Activated naive CD4-positive, alpha-beta T cell treated with anti-CD3 and anti-CD28 coated beads, Interleukin-2, amount 50 U/mL, for 72 hours (primary cell): ENCODE results near the gene NMD3. TPM values are rescaled to one million over a fixed set of nuclear protein-coding genes. Genes with fewer than 3 reads are reported as not detected.
"Not testable (repeated sequence)": the region's sequence is repeated elsewhere in the genome, so short reads cannot be mapped to it uniquely, and the experiment has no call there.

Source experiments
- ATAC-seq, 2 donors: fragments of 150-1000 bp; cut with Tn5 transposase; 2 replicates each; pipeline ENCODE4 v1.10.0; 2021; ENCODE audit warnings: mild to moderate bottlenecking in 2 of 2, moderate library complexity in 2 of 2
- DNase-seq, 2 donors: peaks; one replicate each; pipeline ENCODE4 v3.0.0; 2021 to 2022; ENCODE audit warnings: low spot score in 2 of 2
- H3K27ac Mint-ChIP-seq, 2 donors: one replicate each; pipeline ENCODE4 v1.8.0; 2022; ENCODE audit warnings: mild to moderate bottlenecking in 2 of 2, mixed read lengths in 2 of 2
- H3K36me3 Mint-ChIP-seq, 2 donors: one replicate each; pipeline ENCODE4 v1.8.0; 2022; ENCODE audit warnings: mixed read lengths in 2 of 2
- H3K9me3 Mint-ChIP-seq, 2 donors: one replicate each; pipeline ENCODE4 v1.8.0; 2022; ENCODE audit warnings: mixed read lengths in 2 of 2
- total RNA-seq, 2 donors: library from RNA; stranded (reverse); gene quantifications; one replicate each; pipeline ENCODE4 v1.2.3, GENCODE V29; 2022

NMD3 gene
- 10 to 100 TPM; 60.1 to 63.1 TPM for total RNA-seq

- Mint-ChIP-seq H3K27ac (peak within 1 kb of the TSS; percentile 92), H3K36me3 (peaks cover 7 to 28% of the 10 kb centered on the region in 2 donors), H3K9me3 (no peaks in the 10 kb centered on the region)
- ATAC-seq (peak; percentile 99), DNase-seq (peak; percentile 92)
Measured at GRCh38 chr3:161220850-161221753, at the start of gene NMD3. Gene NMD3 (plus strand): TSS chr3:161221311. CDS start chr3:161222014, 703 bp downstream.

- no peak for DNase-seq
Measured at GRCh38 chr3:161171639-161172552, 49.2 kb upstream of the NMD3 start.

GRCh38 chr3:161175506-161175905, 45.6 kb upstream of the NMD3 start:
- ATAC-seq (no peak), DNase-seq (no peak)
- Mint-ChIP-seq H3K36me3 (peaks cover 0 to 8% of the 10 kb centered on the region in 2 donors), H3K27ac (no peak overlapping the region), H3K9me3 (peaks cover 0 to 5% of the 10 kb centered on the region in 2 donors)

More at GRCh38 chr3:161171639-161172552, 49.2 kb upstream of the NMD3 start:
- Mint-ChIP-seq H3K36me3 (peaks cover 0 to 8% of the 10 kb centered on the region in 2 donors), H3K9me3 (peaks cover 0 to 5% of the 10 kb centered on the region in 2 donors), H3K27ac (no peak overlapping the region)
- ATAC-seq = no peak

GRCh38 chr3:161177991-161178390, 43.1 kb upstream of the NMD3 start:
- DNase-seq (no peak), ATAC-seq (no peak)
- Mint-ChIP-seq H3K9me3 (peaks cover 0 to 5% of the 10 kb centered on the region in 2 donors), H3K27ac (no peak overlapping the region), H3K36me3 (peaks cover 0 to 8% of the 10 kb centered on the region in 2 donors)

GRCh38 chr3:161181371-161181770, 39.7 kb upstream of the NMD3 start:
- H3K36me3 Mint-ChIP-seq, H3K27ac Mint-ChIP-seq, DNase-seq, H3K9me3 Mint-ChIP-seq, ATAC-seq: not testable (repeated sequence)

GRCh38 chr3:161187046-161187445, 34.1 kb upstream of the NMD3 start:
- ATAC-seq (no peak), DNase-seq (no peak)
- Mint-ChIP-seq H3K27ac (no peak overlapping the region), H3K36me3 (no peaks in the 10 kb centered on the region), H3K9me3 (no peaks in the 10 kb centered on the region)

GRCh38 chr3:161197855-161198850, 23.0 kb upstream of the NMD3 start:
- no peak for ATAC-seq
- H3K27ac Mint-ChIP-seq = no peak overlapping the region

GRCh38 chr3:161199926-161200325, 21.2 kb upstream of the NMD3 start:
- DNase-seq = no peak
- ATAC-seq = no peak
- peaks cover 4 to 7% of the 10 kb centered on the region in 2 donors for H3K36me3 Mint-ChIP-seq
- H3K27ac Mint-ChIP-seq = no peak overlapping the region
- peaks cover 4% of the 10 kb centered on the region in 2 donors for H3K9me3 Mint-ChIP-seq

More at GRCh38 chr3:161197855-161198850, 23.0 kb upstream of the NMD3 start:
- peaks cover 4 to 10% of the 10 kb centered on the region in 2 donors for H3K36me3 Mint-ChIP-seq
- no peak for DNase-seq
- peaks cover 4% of the 10 kb centered on the region in 2 donors for H3K9me3 Mint-ChIP-seq

- DNase-seq (no peak), ATAC-seq (no peak)
- Mint-ChIP-seq H3K36me3 (no peaks in the 10 kb centered on the region), H3K9me3 (no peaks in the 10 kb centered on the region), H3K27ac (no peak overlapping the region)
Measured at GRCh38 chr3:161203485-161204098, 17.5 kb upstream of the NMD3 start.

- ATAC-seq (no peak), DNase-seq (no peak)
- no peaks in the 10 kb centered on the region for H3K36me3 Mint-ChIP-seq
- no peaks in the 10 kb centered on the region for H3K9me3 Mint-ChIP-seq
- H3K27ac Mint-ChIP-seq = no peak overlapping the region
Measured at GRCh38 chr3:161208931-161209330, 12.2 kb upstream of the NMD3 start.

GRCh38 chr3:161212171-161212771, 8.8 kb upstream of the NMD3 start:
- Mint-ChIP-seq H3K36me3 (no peaks in the 10 kb centered on the region), H3K27ac (no peak overlapping the region), H3K9me3 (no peaks in the 10 kb centered on the region)
- ATAC-seq (no peak), DNase-seq (no peak)

GRCh38 chr3:161212906-161213305, 8.2 kb upstream of the NMD3 start:
- no peak for DNase-seq
- no peak for ATAC-seq
- Mint-ChIP-seq H3K36me3 (no peaks in the 10 kb centered on the region), H3K27ac (no peak overlapping the region), H3K9me3 (no peaks in the 10 kb centered on the region)

GRCh38 chr3:161213644-161214043, 7.5 kb upstream of the NMD3 start:
- Mint-ChIP-seq H3K9me3 (no peaks in the 10 kb centered on the region), H3K36me3 (no peaks in the 10 kb centered on the region), H3K27ac (no peak overlapping the region)
- no peak for DNase-seq
- ATAC-seq = no peak

- Mint-ChIP-seq H3K27ac (no peak overlapping the region), H3K36me3 (peaks cover 3 to 7% of the 10 kb centered on the region in 2 donors), H3K9me3 (no peaks in the 10 kb centered on the region)
- no peak for DNase-seq
- no peak for ATAC-seq
Measured at GRCh38 chr3:161215185-161215584, 5.9 kb upstream of the NMD3 start.

GRCh38 chr3:161217496-161217895, 3.6 kb upstream of the NMD3 start:
- Mint-ChIP-seq H3K36me3 (peaks cover 7 to 18% of the 10 kb centered on the region in 2 donors), H3K27ac (no peak overlapping the region), H3K9me3 (no peaks in the 10 kb centered on the region)
- ATAC-seq (no peak), DNase-seq (no peak)
